OCI-LY1 (cell line): ENCODE measurements around the gene SNRNP200.

Experiments used
- H2AFZ ChIP-seq: fragments of 200-600 bp; sonication (generic), shearing (Covaris generic); 2 replicates; pipeline ENCODE4 v1.6.0; 2014; ENCODE audit warnings: antibody characterized with exemption, mild to moderate bottlenecking, low read length
- H3F3A ChIP-seq: fragments of 200-600 bp; sonication (generic), shearing (Covaris generic); 2 replicates; pipeline ENCODE4 v1.6.0; 2014; ENCODE audit warnings: mild to moderate bottlenecking, antibody characterized with exemption, low read length, moderate library complexity; ENCODE audit not compliant: insufficient read depth
- H3K27ac ChIP-seq: fragments of 200-600 bp; sonication (generic); 2 replicates; pipeline ENCODE4 v1.5.1; 2014; ENCODE audit warnings: low read length, mixed run types, mild to moderate bottlenecking, low read depth; ENCODE audit not compliant: poor library complexity, severe bottlenecking
- H3K27me3 ChIP-seq: fragments of 200-600 bp; sonication (generic); 2 replicates; pipeline ENCODE4 v1.6.0; 2014; ENCODE audit warnings: antibody characterized with exemption, mild to moderate bottlenecking, low read length, moderate library complexity; ENCODE audit not compliant: insufficient read depth
- H3K36me3 ChIP-seq: fragments of 200-600 bp; sonication (generic); 2 replicates; pipeline ENCODE4 v1.6.1; 2014; ENCODE audit warnings: mild to moderate bottlenecking, antibody characterized with exemption, low read length, moderate library complexity, mixed read lengths; ENCODE audit not compliant: insufficient read depth
- H3K4me1 ChIP-seq: fragments of 200-600 bp; sonication (generic); 2 replicates; pipeline ENCODE4 v1.5.1; 2014; ENCODE audit warnings: mild to moderate bottlenecking, low read length, moderate library complexity; ENCODE audit not compliant: insufficient read depth, severe bottlenecking
- H3K4me2 ChIP-seq: fragments of 200-600 bp; sonication (generic), shearing (Covaris generic); 2 replicates; pipeline ENCODE4 v1.6.1; 2014; ENCODE audit warnings: low read length
- H3K4me3 ChIP-seq: fragments of 200-600 bp; sonication (generic); 2 replicates; pipeline ENCODE4 v1.5.1; 2014; ENCODE audit warnings: low read length, low read depth, mild to moderate bottlenecking, mixed read lengths; ENCODE audit not compliant: poor library complexity, severe bottlenecking
- H3K79me2 ChIP-seq: fragments of 200-600 bp; shearing (Covaris generic); 2 replicates; pipeline ENCODE4 v1.6.1; 2016; ENCODE audit warnings: mixed run types, low read length, mixed read lengths; ENCODE audit not compliant: insufficient read depth
- H3K9ac ChIP-seq: fragments of 200-600 bp; sonication (generic), shearing (Covaris generic); 2 replicates; pipeline ENCODE4 v1.6.1; 2014; ENCODE audit warnings: mild to moderate bottlenecking, low read length, mixed read lengths
- H3K9me2 ChIP-seq: fragments of 200-600 bp; sonication (generic), shearing (Covaris generic); 2 replicates; pipeline ENCODE4 v1.6.1; 2014; ENCODE audit warnings: low read depth, mild to moderate bottlenecking, low read length, mixed read lengths
- H3K9me3 ChIP-seq: fragments of 200-600 bp; shearing (Covaris generic); 2 replicates; pipeline ENCODE4 v1.6.1; 2014; ENCODE audit warnings: low read length, mixed read lengths
- H4K20me1 ChIP-seq: fragments of 200-600 bp; sonication (generic), shearing (Covaris generic); 2 replicates; pipeline ENCODE4 v1.6.0; 2016; ENCODE audit warnings: mild to moderate bottlenecking, low read length; ENCODE audit not compliant: insufficient read depth
- CTCF ChIP-seq: fragments of 200-600 bp; sonication (generic), shearing (Covaris generic); IDR thresholded peaks from 2 replicates; pipeline ENCODE4 v1.5.1; 2017; ENCODE audit warnings: mild to moderate bottlenecking, antibody characterized with exemption, low read length, moderate library complexity, mixed read lengths
- EZH2 ChIP-seq: fragments of 200-600 bp; sonication (generic), shearing (Covaris generic); IDR thresholded peaks from 2 replicates; pipeline ENCODE4 v1.8.0; 2017; ENCODE audit warnings: borderline replicate concordance, mixed run types, mild to moderate bottlenecking, antibody characterized with exemption, low read length, moderate library complexity, mixed read lengths

The SNRNP200 gene

GRCh38 chr2:96265349-96265839 is 40.0 kb downstream of the SNRNP200 start:
- H3K9me3 ChIP-seq = no peaks in the 10 kb centered on the region
- no peaks in the 10 kb centered on the region for H3K9me2 ChIP-seq
- peak overlapping the region; percentile 74 for H3K9ac ChIP-seq
- peaks cover 35% of the 10 kb centered on the region for H3K4me1 ChIP-seq
- no peaks in the 10 kb centered on the region for H3F3A ChIP-seq
- H3K4me3 ChIP-seq = peak overlapping the region; percentile 71
- no peaks in the 10 kb centered on the region for H3K27me3 ChIP-seq
- no peak overlapping the region for H2AFZ ChIP-seq
- no peaks in the 10 kb centered on the region for H4K20me1 ChIP-seq
- H3K27ac ChIP-seq = peak overlapping the region; percentile 6
- peaks cover 10% of the 10 kb centered on the region; the same call in 1 of the 2 replicates for H3K79me2 ChIP-seq
- TF ChIP-seq EZH2 (no peak), CTCF (no peak)
- peak overlapping the region; percentile 92 for H3K4me2 ChIP-seq
- peaks cover 29% of the 10 kb centered on the region for H3K36me3 ChIP-seq

GRCh38 chr2:96264656-96265348 is 40.5 kb downstream of the SNRNP200 start:
- Histone ChIP-seq H3K4me2 (peak overlapping the region; percentile 92), H3K4me3 (peak overlapping the region; percentile 71), H3K79me2 (peaks cover 10% of the 10 kb centered on the region; the same call in 1 of the 2 replicates), H3K9ac (peak overlapping the region; percentile 74), H3F3A (no peaks in the 10 kb centered on the region), H2AFZ (no peak overlapping the region), H3K27ac (peak overlapping the region; percentile 47), H3K27me3 (no peaks in the 10 kb centered on the region), H3K9me3 (no peaks in the 10 kb centered on the region), H4K20me1 (no peaks in the 10 kb centered on the region), H3K4me1 (peaks cover 41% of the 10 kb centered on the region), H3K36me3 (peaks cover 35% of the 10 kb centered on the region), H3K9me2 (no peaks in the 10 kb centered on the region)
- TF ChIP-seq EZH2 (no peak), CTCF (peak; percentile 74)

- no peaks in the 10 kb centered on the region for H3K9me3 ChIP-seq
- peak overlapping the region; percentile 74; the same call in 1 of the 2 replicates for H3K9ac ChIP-seq
- H3K4me2 ChIP-seq = peak overlapping the region; percentile 92
- H3K27ac ChIP-seq = peak overlapping the region; percentile 47
- H4K20me1 ChIP-seq = no peaks in the 10 kb centered on the region
- no peaks in the 10 kb centered on the region for H3F3A ChIP-seq
- peaks cover 36% of the 10 kb centered on the region for H3K36me3 ChIP-seq
- H2AFZ ChIP-seq = no peak overlapping the region
- peaks cover 47% of the 10 kb centered on the region for H3K4me1 ChIP-seq
- no peaks in the 10 kb centered on the region for H3K9me2 ChIP-seq
- H3K4me3 ChIP-seq = peak overlapping the region; percentile 71
- no peaks in the 10 kb centered on the region for H3K27me3 ChIP-seq
- no peak for TF ChIP-seq EZH2
- no peak for TF ChIP-seq CTCF
- H3K79me2 ChIP-seq = peaks cover 10% of the 10 kb centered on the region; the same call in 1 of the 2 replicates
These were observed 41.3 kb downstream of the SNRNP200 start for GRCh38 chr2:96264086-96264485.
